Umbilical cord (tissue), 2 donors: ENCODE data around the gene IFIT3. TPM values are rescaled to one million over a fixed set of nuclear protein-coding genes. Genes with fewer than 3 reads are reported as not detected.
"Not testable (repeated sequence)": the region's sequence is repeated elsewhere in the genome, so short reads cannot be mapped to it uniquely, and the experiment has no call there.

Experiments
- DNase-seq: peaks from one replicate; pipeline ENCODE4 v3.0.0-alpha.2; 2015; ENCODE audit warnings: low spot score
- total RNA-seq: library from RNA; depleted of rRNA; stranded (reverse); fragments of >200 nt; gene quantifications from one replicate; pipeline ENCODE4 v1.2.3, GENCODE V29; 2014; ENCODE audit warnings: low replicate concordance; ENCODE audit not compliant: insufficient read depth

The IFIT3 gene
- total RNA-seq, 1 donor from 2014 or later: 16.1 TPM

DNA sequence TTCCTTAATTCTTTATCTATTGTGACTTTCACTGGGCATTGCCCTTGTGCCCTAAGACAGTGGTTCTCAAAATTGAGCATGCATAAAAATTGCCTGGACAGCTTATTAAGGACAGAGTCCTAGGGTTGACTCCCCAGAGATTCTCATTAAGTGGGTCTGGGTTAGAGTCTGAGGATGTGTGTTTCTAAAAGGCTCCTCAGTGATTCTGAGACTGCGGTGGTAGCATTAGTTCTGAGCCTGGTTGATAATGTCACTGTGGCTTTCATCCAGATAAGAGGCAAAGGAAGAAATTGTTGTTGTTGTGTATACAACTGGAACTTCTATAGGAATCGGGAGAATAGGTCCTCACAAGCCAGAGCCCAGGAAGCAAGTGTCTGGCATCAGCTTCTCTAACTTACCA is 24.6 kb upstream of the IFIT3 start:
- DNase-seq: no peak

DNA sequence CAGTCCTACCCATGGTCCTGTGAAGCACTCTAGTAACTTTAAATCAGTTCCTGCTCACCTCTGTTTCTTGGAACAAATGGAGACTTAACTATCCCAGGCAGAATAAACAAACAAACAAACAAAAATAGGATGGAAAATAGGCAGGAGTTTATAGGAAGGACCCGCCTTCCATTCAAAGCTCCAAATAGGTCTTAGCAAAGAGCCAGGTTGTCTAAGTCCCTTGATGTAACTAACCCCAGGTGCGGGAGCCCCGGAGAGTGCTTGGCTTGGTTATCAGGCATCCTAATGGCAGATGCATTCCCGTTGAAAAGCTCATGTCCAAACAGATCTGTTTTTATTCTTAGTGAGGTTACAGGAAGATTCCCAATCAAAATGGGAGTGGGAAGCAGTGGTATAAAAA is 23.8 kb upstream of the IFIT3 start:
- no peak for DNase-seq

DNA sequence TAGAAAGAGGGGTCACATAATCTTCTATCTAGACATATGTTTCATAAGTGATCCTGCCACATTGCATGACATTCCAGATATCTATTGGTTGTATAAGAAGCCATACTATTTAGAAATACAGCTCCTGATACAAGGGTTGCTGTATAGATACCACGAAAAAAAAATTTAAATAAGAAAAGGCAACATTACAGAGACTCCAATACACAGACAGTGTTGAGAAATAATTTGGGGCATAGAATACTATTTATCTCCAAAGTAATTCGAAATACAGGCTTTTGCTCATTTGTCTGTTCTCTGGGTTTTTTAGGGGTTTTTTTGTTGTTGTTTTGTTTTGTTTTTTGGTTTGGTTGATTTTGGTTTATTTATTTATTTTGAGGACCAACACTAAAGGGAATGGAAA is 23.4 kb upstream of the IFIT3 start:
- no peak for DNase-seq

DNA sequence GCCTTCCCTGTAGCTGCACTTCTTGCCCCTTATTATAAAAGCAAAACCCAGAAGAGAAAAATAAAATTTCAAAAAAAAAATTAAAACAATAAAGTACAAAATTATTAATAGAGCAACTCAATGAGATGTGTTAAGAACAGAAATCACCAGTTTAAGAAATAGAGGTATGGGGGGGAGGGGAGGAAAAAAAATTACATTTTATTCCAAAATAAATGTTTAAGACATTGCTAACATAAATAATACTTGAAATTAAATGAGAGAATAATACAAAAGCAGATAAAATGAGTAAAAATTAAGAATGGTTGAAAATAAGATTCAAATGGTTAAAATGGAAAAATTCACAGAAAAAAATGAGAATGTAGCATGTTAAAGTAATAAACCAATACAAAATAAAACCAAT is 22.9 kb upstream of the IFIT3 start:
- no peak for DNase-seq

DNA sequence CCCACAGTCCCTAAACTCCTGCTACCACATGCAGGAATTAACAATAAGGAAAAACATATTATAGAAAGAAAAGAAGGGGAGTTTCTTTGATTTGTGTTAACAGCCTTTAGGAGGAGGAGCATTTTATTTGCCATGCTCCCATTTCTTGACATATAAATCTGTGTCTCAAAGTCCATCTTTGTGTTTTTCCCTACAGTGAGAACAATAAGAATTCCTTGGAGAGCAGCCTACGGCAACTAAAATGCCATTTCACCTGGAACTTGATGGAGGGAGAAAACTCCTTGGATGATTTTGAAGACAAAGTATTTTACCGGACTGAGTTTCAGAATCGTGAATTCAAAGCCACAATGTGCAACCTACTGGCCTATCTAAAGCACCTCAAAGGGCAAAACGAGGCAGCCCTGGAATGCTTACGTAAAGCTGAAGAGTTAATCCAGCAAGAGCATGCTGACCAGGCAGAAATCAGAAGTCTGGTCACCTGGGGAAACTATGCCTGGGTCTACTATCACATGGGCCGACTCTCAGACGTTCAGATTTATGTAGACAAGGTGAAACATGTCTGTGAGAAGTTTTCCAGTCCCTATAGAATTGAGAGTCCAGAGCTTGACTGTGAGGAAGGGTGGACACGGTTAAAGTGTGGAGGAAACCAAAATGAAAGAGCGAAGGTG is 21.9 kb upstream of the IFIT3 start:
- DNase-seq: no peak

DNA sequence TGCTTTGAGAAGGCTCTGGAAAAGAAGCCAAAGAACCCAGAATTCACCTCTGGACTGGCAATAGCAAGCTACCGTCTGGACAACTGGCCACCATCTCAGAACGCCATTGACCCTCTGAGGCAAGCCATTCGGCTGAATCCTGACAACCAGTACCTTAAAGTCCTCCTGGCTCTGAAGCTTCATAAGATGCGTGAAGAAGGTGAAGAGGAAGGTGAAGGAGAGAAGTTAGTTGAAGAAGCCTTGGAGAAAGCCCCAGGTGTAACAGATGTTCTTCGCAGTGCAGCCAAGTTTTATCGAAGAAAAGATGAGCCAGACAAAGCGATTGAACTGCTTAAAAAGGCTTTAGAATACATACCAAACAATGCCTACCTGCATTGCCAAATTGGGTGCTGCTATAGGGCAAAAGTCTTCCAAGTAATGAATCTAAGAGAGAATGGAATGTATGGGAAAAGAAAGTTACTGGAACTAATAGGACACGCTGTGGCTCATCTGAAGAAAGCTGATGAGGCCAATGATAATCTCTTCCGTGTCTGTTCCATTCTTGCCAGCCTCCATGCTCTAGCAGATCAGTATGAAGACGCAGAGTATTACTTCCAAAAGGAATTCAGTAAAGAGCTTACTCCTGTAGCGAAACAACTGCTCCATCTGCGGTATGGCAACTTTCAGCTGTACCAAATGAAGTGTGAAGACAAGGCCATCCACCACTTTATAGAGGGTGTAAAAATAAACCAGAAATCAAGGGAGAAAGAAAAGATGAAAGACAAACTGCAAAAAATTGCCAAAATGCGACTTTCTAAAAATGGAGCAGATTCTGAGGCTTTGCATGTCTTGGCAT is 21.1 kb upstream of the IFIT3 start:
- peak; percentile 35 for DNase-seq

DNA sequence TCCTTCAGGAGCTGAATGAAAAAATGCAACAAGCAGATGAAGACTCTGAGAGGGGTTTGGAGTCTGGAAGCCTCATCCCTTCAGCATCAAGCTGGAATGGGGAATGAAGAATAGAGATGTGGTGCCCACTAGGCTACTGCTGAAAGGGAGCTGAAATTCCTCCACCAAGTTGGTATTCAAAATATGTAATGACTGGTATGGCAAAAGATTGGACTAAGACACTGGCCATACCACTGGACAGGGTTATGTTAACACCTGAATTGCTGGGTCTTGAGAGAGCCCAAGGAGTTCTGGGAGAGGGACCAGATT is 20.6 kb upstream of the IFIT3 start:
- DNase-seq: no peak

DNA sequence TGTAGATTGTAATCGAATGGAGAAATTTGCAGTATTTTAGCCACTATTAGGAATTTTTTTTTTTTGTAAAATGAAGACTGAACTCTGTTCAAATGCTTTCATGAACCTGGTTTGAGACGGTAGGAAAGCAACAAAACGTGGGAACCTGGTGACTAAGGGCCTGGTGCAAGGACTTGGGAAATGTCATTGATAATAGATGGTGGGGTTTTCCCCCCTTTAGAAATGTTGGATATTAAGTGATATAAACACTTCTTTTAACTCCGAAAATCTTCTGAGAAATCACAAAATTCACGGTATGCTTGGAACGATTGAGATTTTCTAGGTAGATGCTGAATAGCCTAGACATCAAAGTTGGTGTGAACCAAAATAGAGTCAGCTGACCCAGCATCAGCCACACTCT is 19.5 kb upstream of the IFIT3 start:
- DNase-seq: no peak

DNA sequence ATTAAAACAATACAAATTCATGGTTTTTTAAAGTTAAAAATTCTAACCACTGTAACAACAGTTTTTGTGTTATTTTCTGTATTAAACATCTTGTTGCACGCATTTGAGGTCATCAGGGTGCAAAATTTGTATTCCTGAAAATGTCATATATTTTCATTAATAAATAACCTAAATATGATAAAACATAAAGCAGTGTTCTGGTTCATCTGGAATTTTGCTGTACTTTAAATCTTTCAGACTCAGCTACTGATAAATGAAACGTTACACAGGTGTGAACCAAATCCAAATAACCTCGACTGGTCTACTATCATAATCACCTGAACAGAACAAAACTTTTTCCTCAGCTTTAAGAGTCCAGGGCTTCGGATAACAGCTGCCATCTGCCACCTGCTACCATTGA is 19.1 kb upstream of the IFIT3 start:
- no peak for DNase-seq

DNA sequence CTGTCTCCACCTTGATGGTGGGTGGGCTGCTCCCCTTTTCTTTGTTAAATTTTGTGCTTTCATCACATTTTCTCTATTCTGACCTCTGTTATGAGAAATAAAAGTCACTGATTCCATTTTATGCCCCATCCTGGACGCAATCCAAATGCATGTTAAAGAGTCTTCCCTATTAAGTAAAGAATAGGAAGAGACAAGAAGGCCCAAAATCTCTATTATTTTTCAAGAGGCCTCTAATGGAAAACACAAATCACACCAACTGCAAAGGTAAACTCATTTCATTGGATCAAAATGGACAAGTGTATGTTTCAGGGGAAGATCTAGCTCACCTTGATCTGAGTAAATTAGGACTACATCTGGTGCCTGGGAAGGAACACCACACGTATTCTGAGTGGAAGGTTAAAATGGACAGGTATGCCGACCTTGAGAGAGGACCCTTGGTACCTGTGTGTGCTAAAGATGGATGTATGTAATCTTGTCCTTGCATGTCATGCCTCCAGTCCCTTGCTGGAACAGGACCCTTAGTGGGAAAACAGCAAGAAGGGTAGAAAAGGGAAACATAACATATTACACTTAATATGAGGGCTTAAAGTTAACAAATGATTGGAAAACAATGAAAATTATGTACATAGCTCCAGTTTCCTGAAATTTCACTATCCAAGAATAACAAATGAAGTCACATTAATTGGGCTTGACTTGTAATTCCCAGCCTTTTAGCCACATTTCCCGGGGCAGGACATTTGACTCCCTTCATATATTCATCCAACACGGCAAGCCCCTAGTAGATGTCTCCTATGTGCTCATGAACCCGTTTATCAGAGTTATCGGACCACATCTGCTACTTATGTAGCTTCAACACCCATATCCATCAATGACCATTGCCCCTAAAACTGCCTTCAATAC is 18.4 kb upstream of the IFIT3 start:
- no peak for DNase-seq

DNA sequence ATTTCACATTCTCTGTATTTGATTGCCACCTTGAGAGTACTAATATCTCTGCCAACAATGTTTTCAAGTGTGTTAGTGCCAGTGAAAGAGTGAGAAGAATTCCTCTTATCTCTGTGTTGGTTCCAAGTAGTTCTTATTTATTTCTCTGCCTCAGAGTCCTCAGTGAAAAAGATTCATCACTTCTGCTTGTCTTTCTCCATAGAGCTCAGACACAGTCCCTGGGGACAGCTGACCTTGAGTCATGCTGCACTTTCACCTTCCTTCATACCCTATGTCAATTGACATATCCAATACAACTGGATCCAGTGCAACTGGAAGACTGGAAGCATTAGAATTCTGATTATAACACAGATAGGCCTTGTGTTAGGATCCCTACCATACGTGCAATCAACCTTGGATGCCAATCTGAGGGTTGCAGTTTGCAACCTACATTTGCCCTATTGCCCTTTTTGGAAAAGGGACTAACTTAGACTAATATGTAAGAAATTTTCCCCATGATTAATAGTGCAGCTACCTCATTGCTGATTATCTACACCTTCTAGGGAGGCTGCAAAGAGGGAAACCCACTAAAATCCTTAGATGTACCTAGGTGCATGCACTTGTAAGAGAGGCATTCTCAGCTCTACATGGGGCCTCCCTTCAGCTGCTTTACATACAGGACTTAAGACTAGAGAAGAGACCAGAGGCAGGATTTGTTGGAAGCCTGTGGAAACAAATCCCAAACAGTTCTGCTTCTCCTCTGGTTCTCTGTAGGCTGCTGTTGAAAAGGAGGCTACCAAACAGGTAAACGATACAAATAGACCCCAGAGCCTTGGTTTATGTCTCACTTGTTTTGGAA is 17.5 kb upstream of the IFIT3 start:
- DNase-seq: no peak

DNA sequence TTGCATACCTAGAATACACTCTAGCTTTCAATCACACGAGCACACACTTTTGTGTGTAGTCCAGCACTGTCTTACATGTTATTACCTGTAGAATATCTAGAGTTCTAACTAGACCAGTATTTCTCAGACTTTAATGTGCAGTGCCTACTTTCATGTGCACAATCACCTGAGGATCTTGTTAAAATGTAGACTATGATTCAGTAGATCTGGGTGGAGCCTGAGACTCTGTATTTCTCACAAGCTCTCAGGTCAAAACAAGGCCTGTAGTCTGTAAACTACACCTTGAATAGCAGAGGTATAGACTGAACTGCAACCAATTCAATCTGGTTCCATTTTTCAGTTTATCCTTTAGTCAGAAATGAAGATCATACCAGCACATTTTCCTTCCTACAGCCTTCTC is 14.8 kb upstream of the IFIT3 start:
- DNase-seq: no peak

DNA sequence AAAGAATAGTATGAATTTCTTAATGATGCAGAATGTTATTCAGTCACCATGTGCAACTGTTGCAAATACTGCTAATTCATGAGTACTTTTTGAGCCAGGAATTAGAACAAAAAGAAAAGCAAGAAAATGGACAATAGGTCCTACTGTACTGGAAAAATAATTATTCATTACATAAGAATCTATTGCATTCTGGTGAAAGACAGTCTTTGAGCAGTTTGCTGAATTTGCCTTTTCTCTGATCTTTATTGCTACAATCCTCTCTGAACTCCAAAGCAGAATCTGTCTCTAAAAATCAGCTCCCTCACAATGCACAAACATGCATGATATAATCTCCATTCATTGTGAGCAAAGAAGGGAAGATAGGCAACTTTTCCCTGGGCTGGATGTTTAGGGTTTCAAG is 13.1 kb upstream of the IFIT3 start:
- no peak for DNase-seq

DNA sequence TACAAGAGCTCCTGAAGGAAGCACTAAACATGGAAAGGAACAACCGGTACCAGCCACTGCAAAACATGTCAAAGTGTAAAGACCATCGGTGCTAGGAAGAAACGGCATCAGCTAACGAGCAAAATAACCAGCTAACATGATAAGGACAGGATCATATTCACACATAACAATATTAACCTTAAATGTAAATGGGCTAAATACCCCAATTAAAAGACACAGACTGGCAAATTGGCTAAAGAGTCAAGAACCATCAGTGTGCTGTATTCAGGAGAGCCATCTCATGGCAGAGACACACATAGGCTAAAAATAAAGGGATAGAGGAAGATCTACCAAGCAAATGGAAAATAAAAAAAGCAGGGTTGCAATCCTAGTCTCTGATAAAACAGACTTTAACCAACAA is 9.8 kb upstream of the IFIT3 start:
- DNase-seq: not testable (repeated sequence)

DNA sequence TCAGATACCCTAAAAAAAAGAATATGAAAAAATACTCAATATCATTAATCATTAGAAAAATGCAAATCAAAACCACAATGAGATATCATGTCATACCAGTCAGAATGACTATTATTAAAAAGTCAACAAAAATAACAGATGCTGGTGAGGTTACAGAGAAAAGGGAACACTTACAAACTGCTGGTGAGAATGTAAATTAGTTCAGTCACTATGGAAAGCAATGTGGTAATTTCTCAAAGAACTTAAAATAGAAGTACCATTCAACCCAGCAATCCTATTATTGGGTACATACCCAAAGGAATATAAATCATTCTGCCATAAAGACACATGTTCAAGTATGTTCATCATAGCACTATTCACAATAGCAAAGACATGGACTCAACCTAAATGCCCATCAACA is 2.7 kb upstream of the IFIT3 start:
- DNase-seq: not testable (repeated sequence)

DNA sequence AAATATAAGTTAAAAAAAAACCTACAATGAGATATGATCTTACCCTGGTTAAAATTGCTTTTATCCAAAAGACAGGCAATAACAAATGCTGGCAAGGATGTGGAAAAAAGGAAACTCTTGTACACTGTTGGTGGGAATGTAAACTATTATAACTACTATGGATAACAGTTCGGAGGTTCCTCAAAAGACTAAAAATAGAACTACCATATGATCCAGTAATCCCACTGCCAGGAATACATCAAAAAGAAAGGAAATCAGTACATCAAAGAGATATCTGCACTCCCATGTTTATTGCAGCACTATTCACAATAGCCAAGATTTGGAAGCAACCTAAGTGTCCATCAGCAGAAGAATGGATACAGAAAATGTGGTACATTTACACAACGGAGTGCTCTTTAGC is 1.9 kb upstream of the IFIT3 start:
- not testable (repeated sequence) for DNase-seq

DNA sequence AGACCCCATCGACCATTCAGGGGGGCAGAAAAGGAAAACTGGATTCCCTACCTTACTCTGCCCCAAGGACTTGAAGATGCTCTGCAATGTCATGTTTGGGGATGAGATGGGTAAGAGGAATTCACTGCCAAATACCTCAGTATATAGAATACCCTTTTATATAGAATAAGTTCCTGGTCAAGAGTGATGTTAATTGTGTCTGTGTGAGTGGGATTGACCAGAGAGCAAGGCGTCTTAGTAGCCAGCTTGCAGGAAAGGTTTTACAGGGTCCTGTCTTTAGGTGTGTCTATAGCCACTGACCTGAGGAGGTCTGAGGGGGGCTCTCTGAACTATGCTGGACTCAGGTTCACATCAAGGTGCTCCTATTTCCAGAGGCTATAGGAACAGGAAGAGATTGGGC is 1.4 kb downstream of the IFIT3 start:
- DNase-seq: no peak

DNA sequence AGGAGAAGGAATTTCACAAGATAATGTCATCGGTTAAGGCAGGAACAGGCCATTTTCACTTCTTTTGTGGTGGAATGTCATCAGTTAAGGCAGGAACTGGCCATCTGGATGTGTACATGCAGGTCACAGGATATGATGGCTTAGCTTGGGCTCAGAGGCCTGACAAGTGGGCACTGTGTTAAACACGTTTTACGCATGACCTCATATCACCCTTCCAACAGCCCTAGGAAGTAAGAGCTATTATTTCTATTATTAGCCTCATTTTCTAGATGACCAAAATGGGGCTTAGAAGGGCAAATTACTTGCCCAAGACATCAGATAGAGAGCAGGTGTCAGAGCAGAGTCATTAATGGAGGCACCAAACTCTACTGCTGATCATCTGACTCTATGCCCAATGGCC is 2.2 kb downstream of the IFIT3 start:
- DNase-seq: not testable (repeated sequence)

DNA sequence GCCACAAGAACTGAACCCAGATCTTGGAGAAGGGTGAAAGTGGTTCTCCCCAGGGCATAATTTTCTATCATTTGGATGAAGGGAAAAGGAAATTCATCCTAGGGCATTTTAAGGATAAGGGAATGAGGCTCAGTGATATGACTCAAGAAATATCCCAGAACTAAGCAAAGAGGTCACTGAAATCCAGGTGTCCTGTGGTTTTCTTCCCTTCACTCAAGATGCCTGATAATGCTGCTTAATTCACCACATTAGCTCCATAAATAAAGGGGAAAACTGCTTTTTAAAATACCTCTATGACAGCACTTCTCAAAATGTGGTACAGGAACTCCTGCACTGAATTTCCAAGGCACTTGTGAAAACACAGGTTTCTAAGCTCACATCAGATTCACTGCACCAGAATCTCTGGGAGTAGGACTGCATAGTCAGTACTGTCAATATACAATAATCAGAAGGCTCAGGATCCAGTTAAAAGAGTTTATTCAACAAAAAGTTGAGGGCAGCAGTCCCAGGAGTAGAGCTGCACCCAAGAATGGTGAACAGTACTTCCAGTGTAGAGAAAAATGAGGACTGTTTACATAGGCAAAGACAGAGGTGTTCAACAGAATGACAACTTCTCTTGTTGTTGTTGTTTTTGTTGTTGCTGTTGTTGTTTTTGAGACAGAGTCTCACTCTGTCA is 2.9 kb downstream of the IFIT3 start:
- DNase-seq: no peak

DNA sequence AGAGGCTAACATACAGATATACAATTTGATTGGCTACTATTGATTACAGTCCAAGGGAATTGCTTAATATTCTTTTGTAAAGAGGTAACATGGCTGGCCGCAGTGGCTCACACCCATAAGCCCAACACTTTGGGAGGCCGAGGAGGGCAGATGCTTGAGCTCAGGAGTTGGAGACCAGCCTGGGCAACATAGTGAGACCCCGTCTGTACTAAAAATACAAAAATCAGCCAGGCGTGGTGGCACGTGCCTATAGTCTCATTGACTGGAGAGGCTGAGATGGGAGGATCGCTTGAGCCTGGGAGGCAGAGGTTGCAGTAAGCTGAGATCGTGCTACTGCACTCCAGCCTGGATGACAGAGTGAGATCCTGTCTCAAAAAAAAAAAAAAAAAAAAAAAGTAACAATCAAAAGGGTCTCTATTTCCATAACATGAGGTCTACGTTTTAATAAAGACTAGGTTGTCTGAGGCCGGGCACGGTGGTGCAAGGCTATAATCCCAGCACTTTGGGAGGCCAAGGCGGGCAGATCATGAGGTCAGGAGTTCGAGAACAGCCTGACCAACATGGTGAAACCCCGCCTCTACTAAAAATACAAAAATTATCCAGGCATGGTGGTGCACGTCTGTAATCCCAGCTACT is 3.8 kb downstream of the IFIT3 start:
- DNase-seq: not testable (repeated sequence)
